ENCODE results near the gene TMEM229B. TPM values are rescaled to one million over a fixed set of nuclear protein-coding genes. Genes with fewer than 3 reads are reported as not detected.

TMEM229B gene
- total RNA-seq, 1 experiment from 2014 or later, result 1.6 TPM

DNA sequence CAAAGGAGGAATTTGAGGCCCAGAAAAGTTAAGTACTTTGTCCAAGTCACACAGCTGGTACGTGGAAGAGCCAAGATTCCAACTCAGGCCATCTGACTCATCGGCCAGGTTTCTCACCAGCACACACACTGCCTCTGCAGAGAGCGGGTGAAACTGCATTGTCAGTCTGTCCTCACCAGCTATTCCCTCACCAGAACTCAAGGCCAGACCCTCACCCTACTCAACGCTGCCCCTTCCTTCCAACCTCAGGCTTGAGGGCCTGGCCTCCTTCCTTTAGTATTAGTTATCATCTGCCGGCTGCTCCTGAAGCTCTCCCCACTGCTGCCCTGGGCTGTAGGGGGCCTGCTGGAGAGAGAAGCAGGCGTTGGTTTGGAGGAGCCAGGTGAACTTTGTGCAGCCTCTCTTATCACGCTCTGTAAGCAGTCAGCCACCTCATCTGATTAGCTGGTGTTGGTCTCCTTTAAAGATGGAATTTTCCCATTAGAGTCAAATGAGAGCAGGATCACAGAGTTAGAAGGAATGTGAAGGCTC lies 60.0 kb downstream of the TMEM229B start:
- ChIA-PET POLR2A (ENCODE audit: unreplicated experiment) (interaction anchor here (0.6 kb wide), 1 partner anchor 267 kb away, joined by 4 read pairs; the partner anchor contains the start of gene RDH11), CTCF (interaction anchor here (0.8 to 3.3 kb wide), 5 partner anchors 82 to 276 kb away, joined by 3 to 44 read pairs (median 15); no protein-coding TSS in a partner anchor)
- Histone ChIP-seq H3K36me3 (ENCODE audit: low read depth) (no peaks in the 10 kb centered on the region), H3K27me3 (ENCODE audit: insufficient read depth, low read depth) (no peaks in the 10 kb centered on the region), H3K4me3 (no peak overlapping the region), H3K4me2 (peak overlapping the region; percentile 55), H3K4me1 (replicated peaks; ENCODE audit: insufficient read depth) (peaks cover 29% of the 10 kb centered on the region), H3K79me2 (ENCODE audit: low read depth) (no peaks in the 10 kb centered on the region), H3K27ac (peak overlapping the region; percentile 80), H3K9me3 (ENCODE audit: insufficient read depth, low read depth) (no peaks in the 10 kb centered on the region), H4K20me1 (ENCODE audit: insufficient read depth) (no peaks in the 10 kb centered on the region), H3K9me2 (ENCODE audit: insufficient read depth) (no peaks in the 10 kb centered on the region), H3F3A (ENCODE audit: insufficient read depth, low read depth) (peaks cover 4% of the 10 kb centered on the region; the same call in 1 of the 2 replicates), H2AFZ (0 out of 2 replicates have a peak overlapping the region, but pooled peaks have one; percentile 55)
- BruUV-seq (replicated peaks), result no TSS peak
- TF ChIP-seq CTCF (conservative IDR thresholded peaks at IDR 0.05), result no peak
- no peak for TF ChIP-seq EZH2 (IDR thresholded peaks at IDR 0.05; ENCODE audit: low read depth)
- DNase-seq, result peak; percentile 34 to 84
- intact Hi-C loops (cut with micrococcal nuclease; ENCODE audit: unreplicated experiment), result no loop called here

DNA sequence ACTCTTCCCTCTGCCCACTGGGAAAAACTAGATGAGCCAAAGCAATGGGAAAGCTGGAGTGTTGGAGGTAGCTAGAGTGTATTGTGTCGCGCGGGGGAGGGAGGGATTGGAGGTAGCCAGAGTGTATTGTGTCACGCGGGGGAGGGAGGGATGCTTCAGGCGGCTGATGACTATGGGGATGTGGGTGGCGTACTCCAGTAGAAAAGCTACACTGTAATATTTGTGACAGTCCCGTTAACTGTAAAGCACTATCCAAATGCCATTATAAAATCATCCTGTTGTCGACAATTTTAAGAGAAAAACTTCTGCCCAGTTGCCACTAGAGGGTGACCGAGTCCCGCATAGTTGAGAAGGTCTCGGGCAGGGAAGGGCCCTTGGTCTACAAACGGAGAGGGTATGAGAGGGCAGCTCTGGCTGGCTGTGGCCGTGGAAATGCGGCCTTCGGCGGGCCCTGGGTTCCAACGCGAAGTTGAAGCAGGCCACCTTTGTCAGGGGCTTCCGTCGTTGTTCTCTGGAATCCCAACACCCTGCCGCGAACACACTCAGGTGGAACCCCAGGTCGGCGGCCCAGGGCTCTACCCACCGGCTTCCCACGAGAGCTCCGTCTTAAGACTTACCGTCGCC lies 61.4 kb downstream of the TMEM229B start:
- Histone ChIP-seq H4K20me1 (ENCODE audit: insufficient read depth) (no peaks in the 10 kb centered on the region), H3K79me2 (ENCODE audit: low read depth) (no peaks in the 10 kb centered on the region), H3K27me3 (ENCODE audit: insufficient read depth, low read depth) (no peaks in the 10 kb centered on the region), H3K9me2 (ENCODE audit: insufficient read depth) (no peaks in the 10 kb centered on the region), H3K4me3 (no peak overlapping the region), H3K4me2 (peak overlapping the region; percentile 29; the same call in 1 of the 2 replicates), H3F3A (ENCODE audit: insufficient read depth, low read depth) (peaks cover 4% of the 10 kb centered on the region; the same call in 1 of the 2 replicates), H3K27ac (no peak overlapping the region), H3K36me3 (ENCODE audit: low read depth) (no peaks in the 10 kb centered on the region), H3K4me1 (replicated peaks; ENCODE audit: insufficient read depth) (peaks cover 29% of the 10 kb centered on the region), H3K9me3 (ENCODE audit: insufficient read depth, low read depth) (no peaks in the 10 kb centered on the region), H2AFZ (no peak overlapping the region)
- TF ChIP-seq CTCF (conservative IDR thresholded peaks at IDR 0.05) (peak; percentile 93), EZH2 (IDR thresholded peaks at IDR 0.05; ENCODE audit: low read depth) (no peak)
- POLR2A ChIA-PET (ENCODE audit: unreplicated experiment), result interaction anchor here (0.6 kb wide), 3 partner anchors 15 to 205 kb away, joined by 3 to 30 read pairs (median 4); partner anchors contain the start of gene PLEK2
- DNase-seq, result peak; percentile 74 to 76
- CTCF ChIA-PET, result interaction anchor here (0.6 to 3.3 kb wide), 11 partner anchors 13 to 277 kb away, joined by 3 to 44 read pairs (median 4); partner anchors contain the start of gene PLEK2
- BruUV-seq (replicated peaks), result no TSS peak
- intact Hi-C loops (cut with micrococcal nuclease; ENCODE audit: unreplicated experiment), result loop anchor here (1.0 kb wide), 4 partner anchors 99 to 277 kb away; no protein-coding TSS in a partner anchor

- H3K4me1 ChIP-seq (replicated peaks; ENCODE audit: insufficient read depth), result peaks cover 29% of the 10 kb centered on the region
- DNase-seq, result no peak
- intact Hi-C loops (cut with micrococcal nuclease; ENCODE audit: unreplicated experiment), result no loop called here
- BruUV-seq (replicated peaks), result no TSS peak
- no peaks in the 10 kb centered on the region for H3K36me3 ChIP-seq (ENCODE audit: low read depth)
- no peak overlapping the region for H2AFZ ChIP-seq
- H3F3A ChIP-seq (ENCODE audit: insufficient read depth, low read depth), result peaks cover 4% of the 10 kb centered on the region; the same call in 1 of the 2 replicates
- ChIA-PET POLR2A (ENCODE audit: unreplicated experiment) (interaction anchor here (0.6 kb wide), 2 partner anchors 30 to 204 kb away, joined by 4 to 30 read pairs; no protein-coding TSS in a partner anchor), CTCF (interaction anchor here (1.5 to 3.3 kb wide), 3 partner anchors 41 to 278 kb away, joined by 4 to 44 read pairs (median 19); no protein-coding TSS in a partner anchor)
- H3K4me3 ChIP-seq, result no peak overlapping the region
- H3K9me3 ChIP-seq (ENCODE audit: insufficient read depth, low read depth), result no peaks in the 10 kb centered on the region
- H3K79me2 ChIP-seq (ENCODE audit: low read depth), result no peaks in the 10 kb centered on the region
- H3K27me3 ChIP-seq (ENCODE audit: insufficient read depth, low read depth), result no peaks in the 10 kb centered on the region
- H4K20me1 ChIP-seq (ENCODE audit: insufficient read depth), result no peaks in the 10 kb centered on the region
- no peak overlapping the region for H3K4me2 ChIP-seq
- TF ChIP-seq CTCF (conservative IDR thresholded peaks at IDR 0.05), result no peak
- TF ChIP-seq EZH2 (IDR thresholded peaks at IDR 0.05; ENCODE audit: low read depth), result no peak
- no peak overlapping the region for H3K27ac ChIP-seq
- H3K9me2 ChIP-seq (ENCODE audit: insufficient read depth), result no peaks in the 10 kb centered on the region
Observed at GRCh38 chr14:67426161-67426560, 62.4 kb downstream of the TMEM229B start.
